HPDE6-E6E7 (cell line): Measurements from ENCODE around the gene FAM180A.

Experiments used
- DNase-seq: peaks from one replicate; pipeline ENCODE4 v3.0.0; 2011; ENCODE audit warnings: missing footprints; ENCODE audit errors: extremely low spot score

Gene FAM180A

GRCh38 chr7:135684136-135684535 lies 64.5 kb downstream of the FAM180A start:
- DNase-seq: no peak

- DNase-seq: peak; percentile 62
Observed at GRCh38 chr7:135683609-135684008, 65.0 kb downstream of the FAM180A start.

- no peak for DNase-seq
Observed at GRCh38 chr7:135682191-135682590, 66.4 kb downstream of the FAM180A start.

- DNase-seq: no peak
Observed at GRCh38 chr7:135681762-135682161, 66.9 kb downstream of the FAM180A start.
